ENCODE measurements around the gene PCSK6.

- TF ChIP-seq CTCF (IDR thresholded peaks at IDR 0.05; ENCODE audit: insufficient read depth, low read depth, low read length) (no peak), EZH2 (IDR thresholded peaks at IDR 0.05; ENCODE audit: insufficient read depth, low read length) (no peak)
Observed at GRCh38 chr15:101442272-101442671, 47.2 kb downstream of the PCSK6 start.
